COLO668 (cell line): ENCODE measurements around the gene PPP1R12B.

Experiments
- DNase-seq: peaks from one replicate; lab custom pipeline; 2025; ENCODE audit not compliant: unreplicated experiment; lab: John Stamatoyannopoulos, UW

The PPP1R12B gene, protein sequence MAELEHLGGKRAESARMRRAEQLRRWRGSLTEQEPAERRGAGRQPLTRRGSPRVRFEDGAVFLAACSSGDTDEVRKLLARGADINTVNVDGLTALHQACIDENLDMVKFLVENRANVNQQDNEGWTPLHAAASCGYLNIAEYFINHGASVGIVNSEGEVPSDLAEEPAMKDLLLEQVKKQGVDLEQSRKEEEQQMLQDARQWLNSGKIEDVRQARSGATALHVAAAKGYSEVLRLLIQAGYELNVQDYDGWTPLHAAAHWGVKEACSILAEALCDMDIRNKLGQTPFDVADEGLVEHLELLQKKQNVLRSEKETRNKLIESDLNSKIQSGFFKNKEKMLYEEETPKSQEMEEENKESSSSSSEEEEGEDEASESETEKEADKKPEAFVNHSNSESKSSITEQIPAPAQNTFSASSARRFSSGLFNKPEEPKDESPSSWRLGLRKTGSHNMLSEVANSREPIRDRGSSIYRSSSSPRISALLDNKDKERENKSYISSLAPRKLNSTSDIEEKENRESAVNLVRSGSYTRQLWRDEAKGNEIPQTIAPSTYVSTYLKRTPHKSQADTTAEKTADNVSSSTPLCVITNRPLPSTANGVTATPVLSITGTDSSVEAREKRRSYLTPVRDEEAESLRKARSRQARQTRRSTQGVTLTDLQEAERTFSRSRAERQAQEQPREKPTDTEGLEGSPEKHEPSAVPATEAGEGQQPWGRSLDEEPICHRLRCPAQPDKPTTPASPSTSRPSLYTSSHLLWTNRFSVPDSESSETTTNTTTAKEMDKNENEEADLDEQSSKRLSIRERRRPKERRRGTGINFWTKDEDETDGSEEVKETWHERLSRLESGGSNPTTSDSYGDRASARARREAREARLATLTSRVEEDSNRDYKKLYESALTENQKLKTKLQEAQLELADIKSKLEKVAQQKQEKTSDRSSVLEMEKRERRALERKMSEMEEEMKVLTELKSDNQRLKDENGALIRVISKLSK

DNA sequence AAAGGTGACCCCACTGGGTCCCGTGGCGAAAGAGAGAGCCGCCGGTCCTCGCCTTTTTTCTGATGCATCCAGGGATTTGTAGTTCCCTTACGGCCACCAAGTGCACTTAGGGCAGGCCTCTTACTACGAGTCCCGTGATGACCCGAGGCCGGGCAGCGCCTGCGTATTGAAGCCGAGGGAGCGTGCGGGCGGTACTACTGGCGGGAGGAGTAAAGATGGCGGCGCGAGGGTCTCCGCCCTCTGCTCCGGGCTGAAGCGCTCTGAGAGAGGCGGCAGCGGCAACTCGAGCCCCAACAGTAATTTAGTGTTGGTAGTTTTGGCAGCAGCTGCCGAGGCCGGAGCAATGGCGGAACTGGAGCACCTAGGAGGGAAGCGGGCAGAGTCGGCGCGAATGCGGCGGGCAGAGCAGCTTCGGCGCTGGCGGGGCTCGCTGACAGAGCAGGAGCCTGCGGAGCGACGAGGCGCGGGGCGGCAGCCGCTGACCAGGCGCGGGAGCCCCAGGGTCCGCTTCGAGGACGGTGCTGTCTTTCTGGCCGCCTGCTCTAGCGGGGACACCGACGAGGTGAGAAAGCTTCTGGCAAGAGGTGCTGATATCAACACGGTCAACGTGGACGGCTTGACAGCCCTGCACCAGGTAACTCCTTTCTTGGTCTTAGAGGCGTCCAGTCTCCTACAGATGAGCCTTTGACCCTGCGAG lies at the start of gene PPP1R12B:
Gene PPP1R12B (plus strand): TSS at position 191 of the 697 bp plus-strand sequence. CDS start 153 bp downstream, at position 344.
- DNase-seq = peak; percentile 99

DNA sequence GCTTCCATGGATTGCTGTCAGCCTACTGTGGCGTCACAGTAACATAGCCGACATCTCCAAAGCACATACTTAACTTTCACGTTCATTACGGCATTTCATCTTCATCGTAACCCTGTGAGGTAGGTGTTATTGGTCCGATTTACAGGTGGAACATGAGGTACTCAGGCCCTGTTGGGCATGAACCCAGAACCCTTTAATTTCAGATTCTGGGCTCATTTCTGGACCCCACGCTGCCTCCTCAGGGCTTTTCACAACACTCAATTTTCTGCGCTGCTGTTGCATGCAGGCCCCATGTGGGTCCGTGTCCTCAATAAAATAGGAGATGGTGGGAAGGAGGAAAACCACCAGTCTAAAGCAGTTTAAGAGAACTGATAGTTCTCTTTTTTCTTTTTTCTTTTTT lies 46.3 kb upstream of the PPP1R12B start:
- DNase-seq = no peak

DNA sequence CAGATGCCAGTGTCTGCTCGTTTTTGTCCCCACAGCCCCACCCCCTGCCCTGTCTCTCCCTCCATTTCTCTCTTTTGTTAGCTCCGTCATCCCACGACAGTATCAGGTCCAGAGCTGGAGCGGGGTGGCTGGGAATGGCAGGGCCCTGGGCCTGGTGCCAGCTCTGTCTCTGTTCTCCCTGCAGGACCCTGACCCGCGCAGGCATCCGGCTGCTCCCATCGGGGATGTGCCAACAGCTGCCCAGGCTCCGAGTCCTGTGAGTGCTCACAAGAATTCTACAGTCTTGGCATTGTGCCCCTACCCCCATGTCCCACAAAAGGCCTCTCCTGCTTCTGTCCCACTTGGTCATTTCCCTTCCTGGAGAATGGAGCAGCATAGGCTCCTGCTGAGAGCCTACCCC lies 44.1 kb upstream of the PPP1R12B start:
- no peak for DNase-seq

DNA sequence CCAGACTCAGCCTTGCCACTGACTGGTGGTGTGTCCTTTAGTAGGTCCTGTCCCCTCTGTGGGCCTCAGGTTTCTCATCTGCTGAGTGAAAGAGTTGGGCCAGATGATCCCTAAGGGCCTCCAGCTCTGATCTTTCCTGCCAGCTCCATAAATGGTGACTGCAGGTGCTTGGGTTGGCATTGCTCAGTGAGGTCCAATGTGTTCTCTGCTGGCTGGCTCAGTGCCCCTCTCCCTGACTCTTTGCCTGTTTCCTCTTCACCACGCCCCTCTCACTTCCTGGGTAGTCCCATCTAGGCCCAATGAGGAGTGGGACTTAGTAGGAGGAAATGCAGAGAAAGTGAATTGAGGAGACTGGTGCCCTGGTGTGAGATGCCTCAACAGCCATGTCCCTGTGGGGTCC lies 43.3 kb upstream of the PPP1R12B start:
- no peak for DNase-seq

DNA sequence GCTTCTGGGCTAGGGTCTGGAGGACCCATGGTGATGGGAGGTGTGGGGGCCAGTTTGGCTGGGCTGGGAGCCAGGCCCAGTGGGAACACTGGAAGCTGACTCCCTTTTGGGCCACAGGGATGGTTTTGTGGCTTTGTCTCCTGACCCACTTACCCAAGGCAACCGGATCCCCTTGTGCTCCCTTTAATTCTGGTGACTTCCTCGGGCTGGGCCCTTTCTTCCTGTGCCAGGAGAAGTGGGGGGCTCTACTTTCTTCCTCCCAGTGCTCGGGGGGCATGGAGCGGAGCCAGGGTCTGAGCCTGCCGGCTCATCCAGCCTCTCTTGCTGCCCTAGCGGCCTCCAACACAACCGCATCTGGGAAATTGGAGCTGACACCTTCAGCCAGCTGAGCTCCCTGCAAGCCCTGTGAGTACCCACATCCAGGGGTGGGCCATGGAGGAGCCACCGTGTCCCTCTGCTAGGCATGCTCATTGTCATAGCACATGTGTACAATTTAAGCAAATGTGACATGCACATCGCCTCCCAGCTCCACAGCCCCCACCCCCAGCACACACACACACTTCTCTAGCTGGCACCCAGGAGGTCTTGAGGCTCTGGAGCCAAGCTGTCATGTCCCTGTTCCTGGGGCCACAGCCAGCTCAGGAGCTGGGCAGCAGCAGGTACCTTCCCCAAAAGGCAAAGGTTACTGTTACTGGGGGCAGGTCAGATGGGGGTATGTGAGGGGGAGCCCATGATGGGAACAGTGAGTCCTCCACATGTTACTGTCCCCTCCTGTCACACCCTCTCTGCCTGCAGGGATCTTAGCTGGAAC lies 41.8 kb upstream of the PPP1R12B start:
- no peak for DNase-seq

DNA sequence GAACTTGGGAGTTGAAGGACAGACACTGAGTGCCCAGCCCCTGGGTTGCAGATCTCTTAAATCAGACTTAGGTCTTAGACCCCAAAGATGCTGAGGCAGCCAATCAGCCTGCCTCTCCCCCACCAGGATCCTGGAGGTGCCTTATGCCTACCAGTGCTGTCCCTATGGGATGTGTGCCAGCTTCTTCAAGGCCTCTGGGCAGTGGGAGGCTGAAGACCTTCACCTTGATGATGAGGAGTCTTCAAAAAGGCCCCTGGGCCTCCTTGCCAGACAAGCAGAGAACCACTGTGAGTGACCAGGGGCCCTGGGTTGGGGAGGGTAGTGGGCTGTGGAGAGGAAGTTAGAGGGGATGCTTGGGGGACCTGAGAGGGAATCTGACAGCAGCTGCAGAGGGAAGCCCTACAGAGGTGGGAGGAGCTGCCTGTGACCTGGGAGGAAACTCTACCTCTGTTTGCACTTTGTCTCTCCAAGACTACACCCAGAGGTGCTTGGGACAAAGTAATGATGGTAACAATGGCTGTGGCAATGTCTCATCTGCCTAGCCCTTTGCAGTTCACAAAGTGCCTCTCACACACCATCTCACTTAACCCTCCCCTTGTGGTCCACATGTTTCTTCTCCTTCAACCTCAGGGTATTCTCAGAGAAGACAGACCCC lies 38.3 kb upstream of the PPP1R12B start:
- DNase-seq = no peak

DNA sequence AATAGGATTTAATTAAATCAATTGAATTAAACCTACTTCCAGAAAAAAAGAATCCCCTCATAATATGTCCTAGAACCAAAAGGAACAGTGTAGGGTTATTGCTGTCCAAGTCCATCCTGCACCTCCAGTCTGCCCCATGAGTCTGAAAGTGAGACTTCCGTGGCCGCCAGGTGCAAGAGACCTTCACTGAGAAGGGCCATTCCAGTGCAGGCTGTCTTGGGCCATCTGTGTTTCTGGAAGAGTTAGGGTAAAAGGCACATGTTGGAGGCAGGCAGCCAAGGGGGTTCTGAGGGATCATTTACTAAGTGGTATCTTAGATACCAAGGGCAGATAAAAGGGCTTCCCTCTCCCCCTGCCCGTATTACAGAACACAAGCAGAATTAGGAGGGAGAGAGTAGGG lies 37.8 kb upstream of the PPP1R12B start:
- DNase-seq = no peak

DNA sequence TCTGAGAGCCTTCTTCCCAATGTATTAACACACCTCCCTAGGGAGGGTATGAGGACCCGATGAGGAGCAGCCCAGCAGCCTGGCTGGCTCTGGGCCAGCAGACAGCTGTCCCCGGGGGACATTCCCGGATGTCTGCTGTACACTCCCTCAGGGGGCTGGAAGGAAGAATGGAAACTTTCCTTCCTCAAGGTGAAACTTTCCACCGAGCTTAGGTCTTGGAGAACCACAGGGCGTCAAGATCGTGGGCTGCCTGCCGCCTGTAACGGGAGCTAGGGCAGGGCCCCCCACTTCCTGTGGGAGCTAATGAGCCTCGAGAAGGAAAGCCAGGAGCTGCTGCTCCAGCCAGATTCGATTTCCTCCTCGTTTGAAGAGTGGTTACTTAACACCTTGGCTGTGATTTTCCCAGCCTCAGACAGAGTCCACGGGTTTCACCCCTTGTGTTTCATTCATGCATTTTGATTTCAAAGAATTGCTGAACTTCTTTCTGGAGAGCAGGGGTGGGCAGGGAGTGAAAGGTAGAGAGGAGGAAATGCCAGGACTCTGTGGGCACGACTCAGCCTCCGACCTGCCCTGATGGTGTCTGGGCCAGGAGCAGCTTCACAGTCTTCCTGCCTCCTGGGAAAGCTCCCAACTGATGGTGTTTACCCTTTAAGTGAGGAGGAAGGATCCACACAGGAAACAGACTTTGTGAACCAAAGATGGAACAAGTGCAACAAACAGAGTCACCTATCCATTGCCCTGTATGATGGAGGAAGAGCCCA lies 36.4 kb upstream of the PPP1R12B start:
- no peak for DNase-seq

DNA sequence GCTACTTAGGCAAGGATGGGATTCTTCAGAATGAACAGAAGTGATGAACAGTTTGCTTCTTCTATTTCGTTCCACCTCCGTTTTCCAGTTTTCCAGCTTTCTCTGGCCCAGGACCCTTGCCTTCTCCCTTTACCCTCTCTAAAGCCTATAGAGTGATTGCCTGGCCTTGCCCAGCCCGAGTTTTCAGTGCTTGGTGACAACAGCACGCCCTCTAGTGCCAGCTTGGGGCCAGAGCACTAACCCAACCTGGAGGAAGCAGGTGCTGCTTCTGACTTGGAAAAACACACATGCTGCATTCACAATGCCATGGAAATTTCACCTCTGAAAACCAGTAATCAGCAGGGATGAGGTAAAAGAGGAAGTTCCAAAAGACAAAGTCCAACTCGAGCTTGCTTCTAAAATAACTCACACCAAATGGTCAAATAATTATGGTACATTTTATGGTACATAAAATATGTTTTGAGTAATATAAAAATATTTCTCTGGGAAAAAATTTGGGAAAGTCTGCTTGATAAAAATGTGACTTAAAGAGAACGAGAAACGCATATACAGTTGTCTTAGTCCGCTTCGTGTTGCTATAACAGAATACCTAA lies 32.8 kb upstream of the PPP1R12B start:
- peak; percentile 84 for DNase-seq

DNA sequence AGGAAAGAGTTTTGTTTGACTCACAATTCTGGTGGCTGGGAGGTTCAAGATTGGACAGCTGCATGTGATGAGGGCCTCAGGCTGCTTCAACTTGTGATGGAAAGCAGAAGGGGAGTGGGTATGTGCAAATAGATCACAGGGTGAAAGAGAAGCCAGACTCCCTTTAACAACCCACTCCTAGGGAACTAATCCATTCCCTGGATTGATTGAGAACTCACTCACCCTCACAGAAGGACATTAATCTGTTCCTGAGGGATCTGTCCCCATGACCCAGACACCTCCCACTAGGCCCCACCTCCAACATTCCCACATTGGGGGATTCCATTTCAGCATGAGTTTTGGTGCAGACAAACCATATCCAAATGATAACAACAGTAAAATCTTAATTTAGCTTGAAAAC lies 32.3 kb upstream of the PPP1R12B start:
- no peak for DNase-seq

DNA sequence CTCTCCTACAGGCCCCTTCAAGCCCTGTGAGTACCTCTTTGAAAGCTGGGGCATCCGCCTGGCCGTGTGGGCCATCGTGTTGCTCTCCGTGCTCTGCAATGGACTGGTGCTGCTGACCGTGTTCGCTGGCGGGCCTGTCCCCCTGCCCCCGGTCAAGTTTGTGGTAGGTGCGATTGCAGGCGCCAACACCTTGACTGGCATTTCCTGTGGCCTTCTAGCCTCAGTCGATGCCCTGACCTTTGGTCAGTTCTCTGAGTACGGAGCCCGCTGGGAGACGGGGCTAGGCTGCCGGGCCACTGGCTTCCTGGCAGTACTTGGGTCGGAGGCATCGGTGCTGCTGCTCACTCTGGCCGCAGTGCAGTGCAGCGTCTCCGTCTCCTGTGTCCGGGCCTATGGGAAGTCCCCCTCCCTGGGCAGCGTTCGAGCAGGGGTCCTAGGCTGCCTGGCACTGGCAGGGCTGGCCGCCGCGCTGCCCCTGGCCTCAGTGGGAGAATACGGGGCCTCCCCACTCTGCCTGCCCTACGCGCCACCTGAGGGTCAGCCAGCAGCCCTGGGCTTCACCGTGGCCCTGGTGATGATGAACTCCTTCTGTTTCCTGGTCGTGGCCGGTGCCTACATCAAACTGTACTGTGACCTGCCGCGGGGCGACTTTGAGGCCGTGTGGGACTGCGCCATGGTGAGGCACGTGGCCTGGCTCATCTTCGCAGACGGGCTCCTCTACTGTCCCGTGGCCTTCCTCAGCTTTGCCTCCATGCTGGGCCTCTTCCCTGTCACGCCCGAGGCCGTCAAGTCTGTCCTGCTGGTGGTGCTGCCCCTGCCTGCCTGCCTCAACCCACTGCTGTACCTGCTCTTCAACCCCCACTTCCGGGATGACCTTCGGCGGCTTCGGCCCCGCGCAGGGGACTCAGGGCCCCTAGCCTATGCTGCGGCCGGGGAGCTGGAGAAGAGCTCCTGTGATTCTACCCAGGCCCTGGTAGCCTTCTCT lies 30.3 kb upstream of the PPP1R12B start:
- DNase-seq = no peak

DNA sequence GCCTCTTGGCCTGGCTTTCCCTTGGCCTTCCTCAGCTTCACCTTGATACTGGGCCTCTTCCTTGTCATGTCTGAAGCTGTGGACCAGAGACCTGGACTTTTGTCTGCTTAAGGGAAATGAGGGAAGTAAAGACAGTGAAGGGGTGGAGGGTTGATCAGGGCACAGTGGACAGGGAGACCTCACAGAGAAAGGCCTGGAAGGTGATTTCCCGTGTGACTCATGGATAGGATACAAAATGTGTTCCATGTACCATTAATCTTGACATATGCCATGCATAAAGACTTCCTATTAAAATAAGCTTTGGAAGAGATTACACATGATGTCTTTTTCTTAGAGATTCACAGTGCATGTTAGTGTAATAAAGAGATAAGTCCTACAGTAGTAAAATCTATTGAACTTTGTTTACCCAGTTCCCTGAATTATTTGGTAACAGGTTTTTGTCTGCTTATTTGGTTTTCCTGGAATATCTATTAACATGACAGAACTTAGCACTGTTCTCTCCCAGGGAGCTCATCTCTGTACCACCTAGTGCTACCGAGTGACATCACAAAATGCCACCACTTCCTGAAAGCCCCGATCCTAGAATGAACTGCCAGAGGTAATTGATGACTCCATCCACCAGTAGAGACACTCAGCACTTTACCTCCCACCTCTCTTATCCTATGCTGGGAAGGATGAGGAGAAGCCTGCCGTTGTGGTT lies 29.0 kb upstream of the PPP1R12B start:
- no peak for DNase-seq

DNA sequence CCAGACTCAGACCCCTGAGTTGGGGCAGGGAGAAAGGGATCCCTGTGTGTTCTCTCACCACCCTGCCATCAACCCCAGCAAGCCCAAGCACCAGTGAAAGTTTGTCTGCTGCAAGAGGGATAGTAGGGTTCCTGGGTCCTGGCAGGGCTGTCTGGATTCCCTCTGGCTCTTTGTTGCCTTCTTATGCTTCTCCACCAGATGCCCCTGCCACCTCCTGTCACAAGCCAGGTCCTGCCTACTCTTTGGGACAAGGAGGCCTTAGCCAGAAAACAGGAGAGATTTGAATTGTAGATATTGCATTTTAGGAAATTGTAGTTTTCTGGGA lies 28.5 kb upstream of the PPP1R12B start:
- DNase-seq = no peak

DNA sequence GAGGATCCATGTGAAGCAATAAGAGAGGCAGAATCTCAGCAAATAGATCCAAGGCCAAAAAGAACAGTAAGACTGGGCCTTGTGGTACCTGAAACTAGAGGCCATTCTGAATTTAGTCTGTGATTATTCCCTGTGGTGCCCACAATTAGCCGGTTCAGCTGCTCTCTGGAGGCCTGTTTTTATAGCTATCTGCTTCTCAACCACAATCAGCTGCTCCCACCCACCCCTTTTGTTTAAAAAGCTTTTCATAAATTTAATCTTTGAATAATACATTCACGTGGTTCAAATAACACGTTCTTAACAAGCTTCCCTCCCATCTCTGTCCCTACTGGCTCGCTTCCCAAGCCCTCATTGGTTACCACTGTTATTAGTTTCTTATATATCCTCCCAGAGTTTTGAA lies 24.8 kb upstream of the PPP1R12B start:
- DNase-seq = no peak

DNA sequence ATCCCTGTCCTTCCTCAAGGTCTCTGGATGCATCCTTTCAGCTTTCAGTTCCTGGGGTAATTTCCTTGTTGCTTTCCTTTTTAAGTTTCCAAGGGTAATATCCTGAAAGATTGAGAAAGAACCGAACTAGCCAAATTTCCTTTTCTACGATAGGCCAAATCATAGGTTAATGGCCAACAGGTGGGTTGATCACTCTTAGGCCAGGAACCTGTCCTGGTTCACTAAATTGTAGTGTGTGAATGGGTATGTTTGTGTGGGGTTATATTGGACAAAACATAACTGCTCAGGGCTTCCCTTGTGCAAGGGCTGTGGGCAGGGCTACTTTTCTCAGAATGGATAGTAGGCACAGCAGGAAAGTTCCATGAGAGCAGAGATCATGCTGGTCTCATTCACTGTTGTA lies 23.9 kb upstream of the PPP1R12B start:
- DNase-seq = no peak

DNA sequence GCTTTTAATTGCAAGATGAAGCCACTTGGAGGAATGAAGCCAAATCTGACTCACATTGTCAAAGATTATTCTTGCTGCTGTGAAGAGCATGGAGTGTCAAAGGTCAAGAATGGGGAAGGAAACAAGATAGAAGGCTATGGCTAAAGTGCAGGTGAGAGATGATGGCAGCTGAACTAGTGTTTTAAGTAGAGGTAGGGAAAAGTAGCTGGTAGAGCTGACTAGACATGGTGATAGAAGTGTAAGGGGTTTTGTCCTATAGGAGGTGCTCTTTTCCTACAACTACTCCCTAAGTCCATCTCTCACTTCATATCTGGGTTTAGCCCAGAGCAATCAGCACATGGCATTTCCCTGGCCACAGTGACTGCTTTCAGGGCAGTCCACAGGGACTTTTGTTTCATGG lies 18.6 kb upstream of the PPP1R12B start:
- DNase-seq = no peak

DNA sequence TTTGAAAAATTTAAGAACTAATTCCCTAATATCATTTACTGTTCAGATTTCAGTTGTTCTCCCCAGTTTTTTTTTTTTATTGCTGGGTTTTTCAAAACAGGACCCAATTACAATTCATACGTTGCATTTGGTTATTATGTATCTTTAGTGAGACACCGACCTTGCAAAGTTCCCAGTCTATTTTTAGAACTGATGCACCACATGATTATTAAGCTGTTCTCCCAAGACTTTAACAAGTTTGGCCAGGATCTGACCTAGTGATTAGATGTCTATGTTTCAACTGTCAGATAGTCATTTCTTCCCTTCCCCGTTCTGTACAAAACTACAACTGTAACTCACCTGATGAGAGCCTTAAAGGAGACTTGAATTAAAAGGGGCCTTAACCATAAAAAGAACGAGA lies 14.6 kb upstream of the PPP1R12B start:
- no peak for DNase-seq
